Measurements from ENCODE around the gene AVL9.

The AVL9 gene

DNA sequence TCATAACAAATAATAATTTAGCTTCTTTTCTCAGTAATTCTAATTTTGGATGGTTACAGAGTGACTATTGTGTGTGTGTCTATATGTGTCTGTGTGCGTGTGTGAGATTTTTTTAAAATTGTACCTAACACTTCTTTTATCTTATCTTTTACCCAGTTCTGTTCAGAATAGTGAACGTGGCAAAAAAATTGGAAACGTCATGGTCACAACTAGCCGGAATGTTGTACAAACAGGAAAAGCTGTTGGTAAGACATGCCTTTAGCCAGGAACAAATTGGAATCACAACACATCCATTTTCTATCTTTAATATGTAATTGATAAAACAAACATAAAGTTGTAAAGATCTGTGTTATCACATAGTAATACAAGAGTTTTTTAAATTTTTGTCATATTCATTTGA lies 85.4 kb downstream of the AVL9 start:
- no peak overlapping the region for H3K4me3 ChIP-seq (ENCODE audit: low read depth, low read length)
- no peak for TF ChIP-seq CTCF (IDR thresholded peaks at IDR 0.05; ENCODE audit: low read depth, low read length)

GRCh38 chr7:32582036-32582435 lies 86.7 kb downstream of the AVL9 start:
- TF ChIP-seq CTCF (IDR thresholded peaks at IDR 0.05; ENCODE audit: low read depth, low read length): no peak
- H3K4me3 ChIP-seq (ENCODE audit: low read depth, low read length): no peak overlapping the region

GRCh38 chr7:32583791-32584190 lies 88.5 kb downstream of the AVL9 start:
- H3K4me3 ChIP-seq (ENCODE audit: low read depth, low read length): no peak overlapping the region
- no peak for TF ChIP-seq CTCF (IDR thresholded peaks at IDR 0.05; ENCODE audit: low read depth, low read length)

GRCh38 chr7:32586291-32587221 lies 91.3 kb downstream of the AVL9 start:
- no peak overlapping the region for H3K4me3 ChIP-seq (ENCODE audit: low read depth, low read length)
- TF ChIP-seq CTCF (IDR thresholded peaks at IDR 0.05; ENCODE audit: low read depth, low read length): no peak

DNA sequence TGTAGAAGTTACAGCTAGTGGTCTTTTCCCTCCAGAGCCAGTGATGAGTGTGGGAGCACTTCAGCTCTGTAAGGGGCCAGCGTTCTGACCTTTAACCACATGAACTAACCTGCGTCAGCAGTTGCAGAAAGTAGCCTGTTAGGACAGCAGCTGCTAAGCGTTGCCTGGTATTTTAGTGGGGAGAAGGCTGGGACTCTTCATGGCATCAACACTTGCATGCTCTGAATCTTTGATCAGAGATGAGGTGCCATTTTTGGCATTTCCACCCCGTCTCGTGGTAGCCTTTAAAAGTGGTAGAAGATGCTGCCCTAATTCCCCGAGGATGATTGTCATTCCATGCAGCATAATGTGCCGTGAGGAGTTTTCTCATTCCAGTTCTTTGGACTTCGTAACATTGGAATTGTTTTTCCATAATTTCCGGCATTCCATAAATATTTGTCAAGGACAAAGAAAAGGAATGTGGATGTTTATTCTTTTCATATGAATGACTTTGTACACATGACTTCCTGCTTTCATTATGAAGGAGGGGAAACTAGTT lies 92.2 kb downstream of the AVL9 start:
- peak overlapping the region; percentile 3; the same call in 1 of the 2 replicates for H3K4me3 ChIP-seq (ENCODE audit: low read depth, low read length)
- TF ChIP-seq CTCF (IDR thresholded peaks at IDR 0.05; ENCODE audit: low read depth, low read length): no peak

GRCh38 chr7:32588657-32589056 lies 93.4 kb downstream of the AVL9 start:
- TF ChIP-seq CTCF (IDR thresholded peaks at IDR 0.05; ENCODE audit: low read depth, low read length): no peak
- no peak overlapping the region for H3K4me3 ChIP-seq (ENCODE audit: low read depth, low read length)

GRCh38 chr7:32591938-32592337 lies 96.6 kb downstream of the AVL9 start:
- H3K4me3 ChIP-seq (ENCODE audit: low read depth, low read length): no peak overlapping the region
- TF ChIP-seq CTCF (IDR thresholded peaks at IDR 0.05; ENCODE audit: low read depth, low read length): no peak

Data from WI38 (cell line).